HCT116 (cell line): ENCODE results near the gene DPP10. TPM values are rescaled to one million over a fixed set of nuclear protein-coding genes. Genes with fewer than 3 reads are reported as not detected.

Experiments
- ATAC-seq: fragments of 200-7000 bp; cut with Tn5 transposase; 2 replicates; pipeline ENCODE4 v1.9.1; 2020; ENCODE audit warnings: mild to moderate bottlenecking, moderate library complexity
- BruUV-seq: library from RNA; stranded (reverse); fragments of 400-500 nt; replicated peaks from 2 replicates; lab custom pipeline; 2021; lab: Mats Ljungman, UMichigan
- CTCF ChIA-PET: fragments of 300-600 bp; sonication (Branson Sonifier 250); formaldehyde crosslinking; loops from one replicate; lab custom pipeline; 2021; ENCODE audit warnings: antibody characterized with exemption; lab: Charles Lee
- POLR2A ChIA-PET: fragments of 300-600, 350-600 bp; sonication (Branson Sonifier 250); formaldehyde crosslinking; loops from one replicate; lab custom pipeline; 2021; ENCODE audit warnings: antibody characterized with exemption; lab: Charles Lee
- RAD21 ChIA-PET, 2 experiments: fragments of 300-600 bp; sonication (Branson Sonifier 250); formaldehyde crosslinking; loops; one replicate each; lab custom pipeline; 2023; ENCODE audit warnings: low total read pairs in 2 of 2; ENCODE audit not compliant: uncharacterized antibody in 2 of 2, unreplicated experiment in 2 of 2, low non-redundant PET in 1 of 2; lab: Charles Lee
- DNase-seq: peaks from one replicate; pipeline ENCODE4 v3.0.0-alpha.2; 2010; ENCODE audit warnings: low read depth, low spot score
- H2AFZ ChIP-seq: fragments of 200-600 bp; shearing (Covaris generic), sonication (generic); 2 replicates; pipeline ENCODE4 v1.6.1; 2017; ENCODE audit warnings: low read depth, mixed run types, mixed read lengths, antibody characterized with exemption, low read length; ENCODE audit not compliant: poor library complexity, severe bottlenecking
- H3K27ac ChIP-seq: 2 replicates; pipeline ENCODE4 v1.5.1; 2012; ENCODE audit warnings: low read depth, low read length
- H3K27me3 ChIP-seq: fragments of 200-600 bp; sonication (generic); 2 replicates; pipeline ENCODE4 v1.6.1; 2016; ENCODE audit warnings: mixed run types, low read length, mixed read lengths; ENCODE audit not compliant: insufficient read depth
- H3K36me3 ChIP-seq, 2 experiments: fragments of 200-500 bp in 1 of 2; fragments of 200-600 bp in 1 of 2; sonication (Bioruptor generic) in 1 of 2; sonication (generic) in 1 of 2; 2 replicates each; pipeline versions ENCODE4 v1.5.1 to v1.6.1; 2014 to 2016; ENCODE audit warnings: low read length in 2 of 2, inconsistent platforms in 1 of 2, mixed read lengths in 1 of 2, mixed run types in 1 of 2; ENCODE audit not compliant: insufficient read depth in 2 of 2, control insufficient read depth in 1 of 2
- H3K4me1 ChIP-seq, 2 experiments: fragments of 200-600 bp in 1 of 2; sonication (generic) in 1 of 2; 2 replicates each; pipeline versions ENCODE4 v1.5.1 to v1.6.1; 2012 to 2017; ENCODE audit warnings: low read length in 2 of 2, inconsistent platforms in 1 of 2, mild to moderate bottlenecking in 1 of 2, mixed read lengths in 1 of 2, mixed run types in 1 of 2, moderate library complexity in 1 of 2; ENCODE audit not compliant: insufficient read depth in 2 of 2, control insufficient read depth in 1 of 2
- H3K4me2 ChIP-seq: fragments of 200-600 bp; sonication (generic); 2 replicates; pipeline ENCODE4 v1.6.1; 2017; ENCODE audit warnings: mixed run types, low read length, mixed read lengths
- H3K4me3 ChIP-seq, 2 experiments: fragments of 200-600 bp in 1 of 2; sonication (generic) in 1 of 2; replicated peaks in 1 of 2; 2 replicates each; pipeline ENCODE4 v1.5.1; 2011 to 2016; ENCODE audit warnings: low read length in 2 of 2, control low read depth in 1 of 2, low read depth in 1 of 2, mild to moderate bottlenecking in 1 of 2, mixed read lengths in 1 of 2, mixed run types in 1 of 2
- H3K79me2 ChIP-seq: fragments of 200-600 bp; sonication (generic); 2 replicates; pipeline ENCODE4 v1.6.1; 2017; ENCODE audit warnings: mild to moderate bottlenecking, mixed run types, low read length, moderate library complexity, mixed read lengths; ENCODE audit not compliant: insufficient read depth
- H3K9ac ChIP-seq: fragments of 200-600 bp; sonication (generic); 2 replicates; pipeline ENCODE4 v1.6.1; 2016; ENCODE audit warnings: low read length, mixed read lengths
- H3K9me2 ChIP-seq: fragments of 200-600 bp; sonication (generic), shearing (Covaris generic); 2 replicates; pipeline ENCODE4 v1.6.1; 2017; ENCODE audit warnings: mixed run types, mild to moderate bottlenecking, moderate library complexity; ENCODE audit not compliant: insufficient read depth
- H3K9me3 ChIP-seq, 2 experiments: fragments of 200-500 bp in 1 of 2; fragments of 200-600 bp in 1 of 2; sonication (Bioruptor generic) in 1 of 2; sonication (generic) in 1 of 2; 2 replicates each; pipeline ENCODE4 v1.6.1; 2014 to 2017; ENCODE audit warnings: low read length in 2 of 2, mixed read lengths in 2 of 2, inconsistent platforms in 1 of 2, low read depth in 1 of 2, mild to moderate bottlenecking in 1 of 2, mixed run types in 1 of 2, moderate library complexity in 1 of 2; ENCODE audit not compliant: control insufficient read depth in 1 of 2, insufficient read depth in 1 of 2
- H4K20me1 ChIP-seq: fragments of 200-600 bp; sonication (generic), shearing (Covaris generic); 2 replicates; pipeline ENCODE4 v1.6.1; 2017; ENCODE audit warnings: mixed run types, mild to moderate bottlenecking, moderate library complexity; ENCODE audit not compliant: insufficient read depth
- CBX3 ChIP-seq: IDR thresholded peaks from 2 replicates; pipeline ENCODE4 v1.6.1; 2012; ENCODE audit warnings: low read depth
- CEBPB ChIP-seq: IDR thresholded peaks from 2 replicates; pipeline ENCODE4 v1.6.1; 2012; ENCODE audit warnings: low read depth
- FOSL1 ChIP-seq: IDR thresholded peaks from 2 replicates; pipeline ENCODE4 v1.6.1; 2012; ENCODE audit warnings: low read depth
- JUND ChIP-seq: IDR thresholded peaks from 2 replicates; pipeline ENCODE4 v1.6.1; 2012
- RAD21 ChIP-seq: IDR thresholded peaks from 2 replicates; pipeline ENCODE4 v1.6.1; 2012; ENCODE audit warnings: low read depth, mild to moderate bottlenecking
- SP1 ChIP-seq: IDR thresholded peaks from 2 replicates; pipeline ENCODE4 v1.6.1; 2012; ENCODE audit warnings: low read depth
- SRF ChIP-seq: IDR thresholded peaks from 2 replicates; pipeline ENCODE4 v1.6.1; 2012; ENCODE audit warnings: low read depth
- TCF7L2 ChIP-seq: IDR thresholded peaks from 2 replicates; pipeline ENCODE4 v1.7.0; 2011; ENCODE audit warnings: borderline replicate concordance, inconsistent platforms; ENCODE audit not compliant: insufficient read depth, insufficient read length; ENCODE audit errors: extremely low read depth
- ZFX ChIP-seq: fragments of 450-650 bp; IDR thresholded peaks from 2 replicates; pipeline ENCODE4 v1.6.1; 2017
- intact Hi-C: fragments of 100-400 bp; cut with micrococcal nuclease; formaldehyde crosslinking; loops from 2 replicates; pipeline ENCODE4 v1.10.0; 2022
- total RNA-seq: library from RNA; stranded (reverse); gene quantifications from one replicate; pipeline ENCODE4 v1.2.1, GENCODE V29; 2021; ENCODE audit not compliant: unreplicated experiment
- TF ChIP-seq, protein P1 (sequence below): IDR thresholded peaks from 2 replicates; pipeline ENCODE4 v1.6.1; 2012
- TF ChIP-seq, protein P2 (sequence below): IDR thresholded peaks from 2 replicates; pipeline ENCODE4 v1.6.1; 2011; ENCODE audit warnings: mild to moderate bottlenecking, low read length, moderate library complexity; ENCODE audit not compliant: insufficient replicate concordance; ENCODE audit errors: extremely low read depth
- TF ChIP-seq, protein P3 (sequence below): IDR thresholded peaks from 2 replicates; pipeline ENCODE4 v1.6.1; 2012; ENCODE audit warnings: low read depth

DPP10 gene
- total RNA-seq, 1 experiment from 2014 or later: not detected

DNA sequence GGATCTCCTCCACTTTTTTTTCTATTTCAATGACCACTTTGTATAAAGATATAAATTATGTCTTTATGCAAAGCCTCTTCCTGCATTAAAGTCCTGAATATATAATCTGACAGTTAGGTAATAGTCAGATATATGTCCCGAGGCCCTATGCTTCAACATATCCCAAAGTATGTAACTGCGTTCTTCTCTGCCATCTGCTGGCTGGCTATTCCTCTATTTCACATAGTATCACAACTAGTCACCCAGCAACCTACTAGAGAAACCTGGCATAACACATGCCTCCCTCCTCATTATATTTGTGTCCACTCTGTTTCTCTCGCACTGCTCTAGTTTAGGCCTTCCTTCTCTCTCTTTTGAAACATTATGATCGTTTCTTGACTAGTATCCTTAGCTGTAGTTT, 640.8 kb downstream of the DPP10 start:
- H3K4me1 ChIP-seq: no peaks in the 10 kb centered on the region
- CTCF ChIA-PET: no interaction called here
- RAD21 ChIA-PET: no interaction called here
- no peaks in the 10 kb centered on the region for H3K27me3 ChIP-seq
- intact Hi-C loops: loop anchor here (10.0 kb wide), 1 partner anchor 592 kb away; no protein-coding TSS in a partner anchor
- no peaks in the 10 kb centered on the region for H4K20me1 ChIP-seq
- POLR2A ChIA-PET: no interaction called here
- H3K36me3 ChIP-seq: no peaks in the 10 kb centered on the region
- H3K4me3 ChIP-seq: no peak overlapping the region
- H3K4me2 ChIP-seq: no peak overlapping the region
- no peaks in the 10 kb centered on the region for H3K9me2 ChIP-seq
- TF ChIP-seq ZFX (no peak), CEBPB (no peak), FOSL1 (no peak), CBX3 (no peak), RAD21 (no peak)
- TF ChIP-seq, protein P1, sequence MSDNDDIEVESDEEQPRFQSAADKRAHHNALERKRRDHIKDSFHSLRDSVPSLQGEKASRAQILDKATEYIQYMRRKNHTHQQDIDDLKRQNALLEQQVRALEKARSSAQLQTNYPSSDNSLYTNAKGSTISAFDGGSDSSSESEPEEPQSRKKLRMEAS: no peak
- DNase-seq (no peak), ATAC-seq (no peak)
- peaks cover 5 to 30% of the 10 kb centered on the region in 2 experiments; a peak in 2 of 4 replicates for H3K9me3 ChIP-seq
- H3K79me2 ChIP-seq: no peaks in the 10 kb centered on the region
- no TSS peak for BruUV-seq
- H2AFZ ChIP-seq: no peak overlapping the region
- H3K27ac ChIP-seq: no peak overlapping the region
- no peak overlapping the region for H3K9ac ChIP-seq

DNA sequence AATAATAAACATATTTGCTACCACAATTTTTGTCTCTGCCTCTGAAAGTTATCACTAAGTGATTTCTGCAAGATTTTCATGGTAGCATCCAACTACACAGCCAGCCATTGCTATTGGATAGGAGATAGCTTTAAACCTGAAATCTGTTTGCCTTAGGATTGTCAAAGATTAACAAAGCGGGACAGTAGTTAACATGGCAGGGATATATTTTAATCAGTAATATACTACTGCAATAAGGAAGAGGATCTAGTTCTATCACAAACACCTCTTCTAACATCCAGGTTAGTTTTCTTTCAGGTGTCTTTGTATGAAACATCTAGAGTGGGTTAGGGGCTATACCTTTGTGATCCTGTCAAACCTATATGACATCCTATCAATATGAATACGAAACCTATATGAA, 641.3 kb downstream of the DPP10 start:
- Histone ChIP-seq H3K4me1 (no peaks in the 10 kb centered on the region), H3K4me2 (no peak overlapping the region), H3K27ac (no peak overlapping the region), H3K27me3 (no peaks in the 10 kb centered on the region), H3K36me3 (no peaks in the 10 kb centered on the region), H3K79me2 (no peaks in the 10 kb centered on the region), H3K9me3 (peaks cover 5 to 30% of the 10 kb centered on the region in 2 experiments; a peak in 2 of 4 replicates), H4K20me1 (no peaks in the 10 kb centered on the region), H3K9ac (no peak overlapping the region), H3K4me3 (no peak overlapping the region), H2AFZ (no peak overlapping the region), H3K9me2 (no peaks in the 10 kb centered on the region)
- no peak for ATAC-seq
- RAD21 ChIA-PET: no interaction called here
- BruUV-seq: no TSS peak
- CTCF ChIA-PET: no interaction called here
- DNase-seq: no peak
- intact Hi-C loops: loop anchor here (10.0 kb wide), 1 partner anchor 591 kb away; no protein-coding TSS in a partner anchor
- POLR2A ChIA-PET: no interaction called here
- TF ChIP-seq CBX3: no peak
- TF ChIP-seq JUND: no peak
- TF ChIP-seq SP1: no peak
- no peak for TF ChIP-seq CEBPB
- no peak for TF ChIP-seq SRF
- TF ChIP-seq, protein P2, sequence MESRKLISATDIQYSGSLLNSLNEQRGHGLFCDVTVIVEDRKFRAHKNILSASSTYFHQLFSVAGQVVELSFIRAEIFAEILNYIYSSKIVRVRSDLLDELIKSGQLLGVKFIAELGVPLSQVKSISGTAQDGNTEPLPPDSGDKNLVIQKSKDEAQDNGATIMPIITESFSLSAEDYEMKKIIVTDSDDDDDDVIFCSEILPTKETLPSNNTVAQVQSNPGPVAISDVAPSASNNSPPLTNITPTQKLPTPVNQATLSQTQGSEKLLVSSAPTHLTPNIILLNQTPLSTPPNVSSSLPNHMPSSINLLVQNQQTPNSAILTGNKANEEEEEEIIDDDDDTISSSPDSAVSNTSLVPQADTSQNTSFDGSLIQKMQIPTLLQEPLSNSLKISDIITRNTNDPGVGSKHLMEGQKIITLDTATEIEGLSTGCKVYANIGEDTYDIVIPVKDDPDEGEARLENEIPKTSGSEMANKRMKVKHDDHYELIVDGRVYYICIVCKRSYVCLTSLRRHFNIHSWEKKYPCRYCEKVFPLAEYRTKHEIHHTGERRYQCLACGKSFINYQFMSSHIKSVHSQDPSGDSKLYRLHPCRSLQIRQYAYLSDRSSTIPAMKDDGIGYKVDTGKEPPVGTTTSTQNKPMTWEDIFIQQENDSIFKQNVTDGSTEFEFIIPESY: no peak
- TF ChIP-seq, protein P1: no peak
- TF ChIP-seq, protein P3, sequence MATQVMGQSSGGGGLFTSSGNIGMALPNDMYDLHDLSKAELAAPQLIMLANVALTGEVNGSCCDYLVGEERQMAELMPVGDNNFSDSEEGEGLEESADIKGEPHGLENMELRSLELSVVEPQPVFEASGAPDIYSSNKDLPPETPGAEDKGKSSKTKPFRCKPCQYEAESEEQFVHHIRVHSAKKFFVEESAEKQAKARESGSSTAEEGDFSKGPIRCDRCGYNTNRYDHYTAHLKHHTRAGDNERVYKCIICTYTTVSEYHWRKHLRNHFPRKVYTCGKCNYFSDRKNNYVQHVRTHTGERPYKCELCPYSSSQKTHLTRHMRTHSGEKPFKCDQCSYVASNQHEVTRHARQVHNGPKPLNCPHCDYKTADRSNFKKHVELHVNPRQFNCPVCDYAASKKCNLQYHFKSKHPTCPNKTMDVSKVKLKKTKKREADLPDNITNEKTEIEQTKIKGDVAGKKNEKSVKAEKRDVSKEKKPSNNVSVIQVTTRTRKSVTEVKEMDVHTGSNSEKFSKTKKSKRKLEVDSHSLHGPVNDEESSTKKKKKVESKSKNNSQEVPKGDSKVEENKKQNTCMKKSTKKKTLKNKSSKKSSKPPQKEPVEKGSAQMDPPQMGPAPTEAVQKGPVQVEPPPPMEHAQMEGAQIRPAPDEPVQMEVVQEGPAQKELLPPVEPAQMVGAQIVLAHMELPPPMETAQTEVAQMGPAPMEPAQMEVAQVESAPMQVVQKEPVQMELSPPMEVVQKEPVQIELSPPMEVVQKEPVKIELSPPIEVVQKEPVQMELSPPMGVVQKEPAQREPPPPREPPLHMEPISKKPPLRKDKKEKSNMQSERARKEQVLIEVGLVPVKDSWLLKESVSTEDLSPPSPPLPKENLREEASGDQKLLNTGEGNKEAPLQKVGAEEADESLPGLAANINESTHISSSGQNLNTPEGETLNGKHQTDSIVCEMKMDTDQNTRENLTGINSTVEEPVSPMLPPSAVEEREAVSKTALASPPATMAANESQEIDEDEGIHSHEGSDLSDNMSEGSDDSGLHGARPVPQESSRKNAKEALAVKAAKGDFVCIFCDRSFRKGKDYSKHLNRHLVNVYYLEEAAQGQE: no peak
- no peak for TF ChIP-seq TCF7L2
